GM12865 (cell line): ENCODE measurements around the gene KANK2.
"Not testable (repeated sequence)": the region's sequence is repeated elsewhere in the genome, so short reads cannot be mapped to it uniquely, and the experiment has no call there.

ENCODE experiments used
- DNase-seq: peaks from one replicate; pipeline ENCODE4 v3.0.0; 2010; ENCODE audit warnings: low read depth
- H3K4me3 ChIP-seq: 2 replicates; pipeline ENCODE4 v1.5.1; 2011; ENCODE audit warnings: mild to moderate bottlenecking, low read depth, low read length, control low read depth
- CTCF ChIP-seq: IDR thresholded peaks from 2 replicates; pipeline ENCODE4 v1.5.1; 2011; ENCODE audit warnings: low read length, control low read depth, low read depth, inconsistent platforms; ENCODE audit not compliant: insufficient read depth; ENCODE audit errors: missing control alignments

Gene KANK2

GRCh38 chr19:11140896-11141295 is 56.4 kb downstream of the KANK2 start:
- H3K4me3 ChIP-seq = no peak overlapping the region
- DNase-seq = no peak
- TF ChIP-seq CTCF = no peak

- not testable (repeated sequence) for H3K4me3 ChIP-seq, DNase-seq
Measured at GRCh38 chr19:11140023-11140538, 57.3 kb downstream of the KANK2 start.

GRCh38 chr19:11138601-11139300 is 58.6 kb downstream of the KANK2 start:
- DNase-seq = no peak
- no peak for TF ChIP-seq CTCF
- no peak overlapping the region for H3K4me3 ChIP-seq

- peak overlapping the region; percentile 56 for H3K4me3 ChIP-seq
- peak; percentile 79 for TF ChIP-seq CTCF
- peak; percentile 76 for DNase-seq
Measured at GRCh38 chr19:11137542-11138384, 59.6 kb downstream of the KANK2 start.

- no peak for DNase-seq
- no peak for TF ChIP-seq CTCF
- H3K4me3 ChIP-seq = no peak overlapping the region
Measured at GRCh38 chr19:11136400-11137101, 60.8 kb downstream of the KANK2 start.

- no peak overlapping the region for H3K4me3 ChIP-seq
- no peak for TF ChIP-seq CTCF
- DNase-seq = no peak
Measured at GRCh38 chr19:11131471-11131870, 65.9 kb downstream of the KANK2 start.
